ENCODE data around the gene TTLL13. TPM values are rescaled to one million over a fixed set of nuclear protein-coding genes. Genes with fewer than 3 reads are reported as not detected.
A peak's percentile ranks its signal among the peaks of the same experiment; 100 is the strongest.

TTLL13 gene
- total and polyA plus RNA-seq, 2 donors (not counting 1 experiment from before 2014, with no cell fraction given): 0.33 to 0.42 TPM

DNA sequence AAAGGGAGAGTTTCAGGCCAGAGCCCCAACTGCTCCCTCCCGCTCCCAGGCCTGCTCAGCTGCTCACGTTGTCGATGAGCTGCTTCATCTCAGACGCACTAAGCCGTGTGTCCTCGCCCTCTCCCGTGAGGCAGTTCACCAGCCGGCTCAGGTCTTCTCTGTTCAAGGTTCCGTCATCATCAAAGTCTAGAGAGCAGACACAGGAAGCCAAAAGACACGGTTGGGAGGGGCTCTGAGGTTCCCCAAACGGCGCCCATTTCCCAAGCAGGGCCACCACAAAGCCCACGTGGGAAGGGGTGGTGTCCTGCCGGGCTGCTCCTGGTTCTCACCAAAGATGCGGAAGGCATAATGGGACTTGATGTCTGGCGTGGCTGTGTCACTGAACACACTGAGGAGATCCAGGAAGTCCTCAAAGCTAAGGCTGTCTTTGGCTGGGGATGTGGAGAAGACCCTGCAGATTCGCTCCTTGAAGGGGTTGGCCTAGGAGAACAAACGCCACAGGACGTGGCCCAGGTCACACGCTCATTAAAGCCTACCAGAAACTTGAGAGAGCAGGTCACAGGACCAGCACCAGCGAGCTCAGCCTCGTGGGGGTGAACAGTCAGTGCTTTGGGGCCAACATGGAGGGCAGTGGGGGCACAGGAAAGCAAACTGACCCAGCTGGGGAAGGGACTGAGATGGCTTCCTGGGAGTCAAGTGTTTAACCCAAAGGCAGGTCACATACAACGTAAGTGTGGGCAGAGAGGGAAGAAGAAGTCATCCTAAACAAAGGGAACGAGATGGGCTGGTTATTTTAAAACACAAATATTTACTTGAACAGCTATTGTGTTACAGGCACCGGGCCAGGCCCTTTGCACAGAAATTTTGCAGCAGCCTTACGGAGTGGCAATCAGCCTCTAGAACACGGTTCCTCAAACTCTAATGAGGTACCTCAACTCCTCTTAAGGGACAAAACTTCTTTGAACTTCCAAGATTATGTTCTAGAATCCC, 18.0 kb upstream of the TTLL13 start:
- ATAC-seq (ENCODE audit: low read depth) (peak; percentile 38), DNase-seq (peak; percentile 91)
- peak overlapping the region; percentile 97 for H3K4me3 Mint-ChIP-seq
- 27% methylated on average over 25 of the region's 27 CpGs for WGBS (ENCODE audit: insufficient coverage)
- Histone ChIP-seq H4K20me1 (ENCODE audit: control insufficient read depth, insufficient read depth, low read length, poor library complexity, severe bottlenecking) (peaks cover 35% of the 10 kb centered on the region), H3K79me2 (ENCODE audit: control insufficient read depth, insufficient read depth, low read length) (peaks cover 32% of the 10 kb centered on the region), H3K4me3 (ENCODE audit: control extremely low read depth in 1 of 5, extremely low read depth in 1 of 5, insufficient read depth in 1 of 5, low read depth in 2 of 5, low read length in 4 of 5) (peak overlapping the region in 4 of 5 experiments; percentile 5 to 99 (median 52)), H3K36me3 (replicated peaks in 1 of 2; ENCODE audit: control extremely low read depth in 1 of 2, control insufficient read depth in 1 of 2, extremely low read depth in 1 of 2, insufficient read depth in 2 of 2, low read length in 1 of 2) (peaks cover 0 to 48% of the 10 kb centered on the region in 2 experiments), H3K9ac (ENCODE audit: low read length) (peak overlapping the region; percentile 99), H3K9me3 (ENCODE audit: control extremely low read depth in 1 of 3, control insufficient read depth in 2 of 3, insufficient read depth in 1 of 3, low read length in 2 of 3) (no peaks in the 10 kb centered on the region), H3K27me3 (replicated peaks in 1 of 4; ENCODE audit: control extremely low read depth in 1 of 4, control insufficient read depth in 3 of 4, insufficient read depth in 4 of 4, low read length in 3 of 4) (no peaks in the 10 kb centered on the region), H3K27ac (ENCODE audit: low read length in 2 of 2) (peak overlapping the region; percentile 88 to 99), H2AFZ (ENCODE audit: insufficient read depth, low read depth, low read length, poor library complexity, severe bottlenecking) (peak overlapping the region; percentile 31), H3K4me2 (replicated peaks; ENCODE audit: low read depth, low read length, poor library complexity, severe bottlenecking) (peak overlapping the region; percentile 90), H3K4me1 (ENCODE audit: control insufficient read depth in 2 of 2, insufficient read depth in 2 of 2, low read length in 2 of 2) (peaks cover 40 to 50% of the 10 kb centered on the region in 2 donors)
- intact Hi-C loops (cut with micrococcal nuclease): loop anchor here (1.0 to 5.0 kb wide), 4 partner anchors 12 to 171 kb away; partner anchors contain the start of gene IDH2
- H3K27ac Mint-ChIP-seq: peak overlapping the region; percentile 97
- TF ChIP-seq EZH2 (IDR thresholded peaks at IDR 0.05; ENCODE audit: borderline replicate concordance, insufficient read depth, low read depth, low read length, poor library complexity, severe bottlenecking): no peak
- TF ChIP-seq, protein P1, sequence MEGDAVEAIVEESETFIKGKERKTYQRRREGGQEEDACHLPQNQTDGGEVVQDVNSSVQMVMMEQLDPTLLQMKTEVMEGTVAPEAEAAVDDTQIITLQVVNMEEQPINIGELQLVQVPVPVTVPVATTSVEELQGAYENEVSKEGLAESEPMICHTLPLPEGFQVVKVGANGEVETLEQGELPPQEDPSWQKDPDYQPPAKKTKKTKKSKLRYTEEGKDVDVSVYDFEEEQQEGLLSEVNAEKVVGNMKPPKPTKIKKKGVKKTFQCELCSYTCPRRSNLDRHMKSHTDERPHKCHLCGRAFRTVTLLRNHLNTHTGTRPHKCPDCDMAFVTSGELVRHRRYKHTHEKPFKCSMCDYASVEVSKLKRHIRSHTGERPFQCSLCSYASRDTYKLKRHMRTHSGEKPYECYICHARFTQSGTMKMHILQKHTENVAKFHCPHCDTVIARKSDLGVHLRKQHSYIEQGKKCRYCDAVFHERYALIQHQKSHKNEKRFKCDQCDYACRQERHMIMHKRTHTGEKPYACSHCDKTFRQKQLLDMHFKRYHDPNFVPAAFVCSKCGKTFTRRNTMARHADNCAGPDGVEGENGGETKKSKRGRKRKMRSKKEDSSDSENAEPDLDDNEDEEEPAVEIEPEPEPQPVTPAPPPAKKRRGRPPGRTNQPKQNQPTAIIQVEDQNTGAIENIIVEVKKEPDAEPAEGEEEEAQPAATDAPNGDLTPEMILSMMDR (IDR thresholded peaks at IDR 0.05): no peak
- H3K4me1 Mint-ChIP-seq: peaks cover 52% of the 10 kb centered on the region
- H3K27me3 Mint-ChIP-seq: no peaks in the 10 kb centered on the region
- ChIA-PET CTCF (interaction anchor here (0.6 to 4.7 kb wide), 10 partner anchors 12 to 85 kb away, joined by 3 to 102 read pairs (median 8); partner anchors contain the start of genes NGRN and SEMA4B), POLR2A (interaction anchor here (0.6 to 4.8 kb wide), 13 partner anchors 10 to 704 kb away, joined by 3 to 56 read pairs (median 5); partner anchors contain the start of genes NGRN and SEMA4B)
- no peaks in the 10 kb centered on the region for H3K9me3 Mint-ChIP-seq (ENCODE audit: insufficient read depth)
